SKM-1 treated with dmso at 0.1 percent for 144 hours (cell line): ENCODE results near the gene EMP1.
A peak's percentile ranks its signal among the peaks of the same experiment; 100 is the strongest.

Source experiments
- DNase-seq: peaks from one replicate; lab custom pipeline; 2025; ENCODE audit not compliant: unreplicated experiment; lab: John Stamatoyannopoulos, UW

Gene EMP1

GRCh38 chr12:13195785-13196129, 769 bp upstream of the EMP1 start:
- no peak for DNase-seq

GRCh38 chr12:13197032-13197431, 506 bp downstream of the EMP1 start:
- DNase-seq, result no peak

- DNase-seq, result no peak
These were observed 1.1 kb downstream of the EMP1 start for GRCh38 chr12:13197526-13198143.

- DNase-seq, result no peak
These were observed 1.7 kb downstream of the EMP1 start for GRCh38 chr12:13198241-13198640.

- no peak for DNase-seq
These were observed 2.4 kb downstream of the EMP1 start for GRCh38 chr12:13198876-13199275.

GRCh38 chr12:13199592-13199991, 3.1 kb downstream of the EMP1 start:
- no peak for DNase-seq

- no peak for DNase-seq
These were observed 4.3 kb downstream of the EMP1 start for GRCh38 chr12:13200841-13201240.

GRCh38 chr12:13203034-13203922, 6.8 kb downstream of the EMP1 start:
- no peak for DNase-seq

- DNase-seq, result no peak
These were observed 7.9 kb downstream of the EMP1 start for GRCh38 chr12:13204428-13204827.

- no peak for DNase-seq
These were observed 9.5 kb downstream of the EMP1 start for GRCh38 chr12:13205809-13206559.

GRCh38 chr12:13206560-13206897, 10.0 kb downstream of the EMP1 start:
- DNase-seq, result no peak

GRCh38 chr12:13208533-13209435, 12.3 kb downstream of the EMP1 start:
- no peak for DNase-seq

- no peak for DNase-seq
These were observed 13.1 kb downstream of the EMP1 start for GRCh38 chr12:13209436-13210235.

GRCh38 chr12:13210236-13211190, 14.0 kb downstream of the EMP1 start:
- no peak for DNase-seq

GRCh38 chr12:13211191-13211858, 14.8 kb downstream of the EMP1 start:
- no peak for DNase-seq

GRCh38 chr12:13211859-13212664, 15.5 kb downstream of the EMP1 start:
- DNase-seq, result peak; percentile 42

GRCh38 chr12:13215056-13215455, 18.5 kb downstream of the EMP1 start:
- DNase-seq, result no peak

GRCh38 chr12:13218641-13219040, 22.1 kb downstream of the EMP1 start:
- no peak for DNase-seq
